Neural progenitor cell (in vitro differentiated cells): ENCODE data around the gene STARD3. TPM values are rescaled to one million over a fixed set of nuclear protein-coding genes. Genes with fewer than 3 reads are reported as not detected.

Experiments
- DNase-seq: peaks from one replicate; pipeline ENCODE4 v3.0.0-alpha.2; 2016; ENCODE audit warnings: low spot score
- H2AFZ ChIP-seq: fragments of 200-600 bp; sonication (generic); replicated peaks from 2 replicates; pipeline ENCODE4 v1.6.1; 2016; ENCODE audit warnings: antibody characterized with exemption
- H3F3A ChIP-seq: fragments of 200-600 bp; sonication (generic); 2 replicates; pipeline ENCODE4 v1.6.1; 2016; ENCODE audit warnings: antibody characterized with exemption, low read depth
- H3K27ac ChIP-seq: fragments of 200-600 bp; sonication (generic); 2 replicates; pipeline ENCODE4 v1.5.1; 2016; ENCODE audit warnings: mild to moderate bottlenecking
- H3K27me3 ChIP-seq: fragments of 200-600 bp; sonication (generic); 2 replicates; pipeline ENCODE4 v1.6.1; 2016; ENCODE audit warnings: mild to moderate bottlenecking, moderate library complexity
- H3K36me3 ChIP-seq: fragments of 200-600 bp; sonication (generic); 2 replicates; pipeline ENCODE4 v1.5.1; 2016
- H3K4me1 ChIP-seq: fragments of 200-600 bp; sonication (generic); 2 replicates; pipeline ENCODE4 v1.6.1; 2016; ENCODE audit warnings: mixed run types
- H3K4me2 ChIP-seq: fragments of 200-600 bp; sonication (generic); 2 replicates; pipeline ENCODE4 v1.6.1; 2016
- H3K4me3 ChIP-seq: fragments of 200-600 bp; sonication (generic); 2 replicates; pipeline ENCODE4 v1.5.1; 2016
- H3K79me2 ChIP-seq: fragments of 200-600 bp; sonication (generic); 2 replicates; pipeline ENCODE4 v1.6.1; 2016; ENCODE audit warnings: low read depth
- H3K9ac ChIP-seq: fragments of 200-600 bp; sonication (generic); 2 replicates; pipeline ENCODE4 v1.6.1; 2016
- H3K9me3 ChIP-seq: fragments of 200-600 bp; sonication (generic); 2 replicates; pipeline ENCODE4 v1.5.1; 2016; ENCODE audit warnings: low read depth
- H4K20me1 ChIP-seq: fragments of 200-600 bp; sonication (generic); 2 replicates; pipeline ENCODE4 v1.6.1; 2016; ENCODE audit warnings: low read depth
- H3K27ac Mint-ChIP-seq: 3 replicates; pipeline ENCODE4 v1.8.0; 2021; ENCODE audit warnings: mixed read lengths
- H3K27me3 Mint-ChIP-seq: 2 replicates; pipeline ENCODE4 v1.8.0; 2022; ENCODE audit warnings: low read depth, mild to moderate bottlenecking, inconsistent platforms, moderate library complexity, mixed read lengths; ENCODE audit not compliant: insufficient read depth
- H3K36me3 Mint-ChIP-seq: 3 replicates; pipeline ENCODE4 v1.8.0; 2021; ENCODE audit warnings: mixed read lengths
- H3K4me1 Mint-ChIP-seq: 3 replicates; pipeline ENCODE4 v1.8.0; 2021; ENCODE audit warnings: mixed read lengths
- H3K4me3 Mint-ChIP-seq: 3 replicates; pipeline ENCODE4 v1.8.0; 2021; ENCODE audit warnings: mild to moderate bottlenecking, moderate library complexity, mixed read lengths
- H3K9me3 Mint-ChIP-seq: 3 replicates; pipeline ENCODE4 v1.8.0; 2020; ENCODE audit warnings: mixed read lengths
- CTCF ChIP-seq: fragments of 200-600 bp; sonication (generic); IDR thresholded peaks from 2 replicates; pipeline ENCODE4 v1.5.1; 2017; ENCODE audit warnings: antibody characterized with exemption, mild to moderate bottlenecking
- EZH2 ChIP-seq: fragments of 200-600 bp; sonication (generic); IDR thresholded peaks from 2 replicates; pipeline ENCODE4 v1.6.1; 2017; ENCODE audit warnings: antibody characterized with exemption, mild to moderate bottlenecking, moderate library complexity
- EZH2phosphoT487 ChIP-seq: fragments of 200-600 bp; sonication (generic); IDR thresholded peaks from 2 replicates; pipeline ENCODE4 v1.6.1; 2017; ENCODE audit warnings: antibody characterized with exemption
- total RNA-seq: library from RNA; depleted of rRNA; stranded (reverse); fragments of >200 nt; gene quantifications from 2 replicates; pipeline ENCODE4 v1.2.3, GENCODE V29; 2015; ENCODE audit warnings: low replicate concordance

The STARD3 gene
- total RNA-seq, 1 donor from 2014 or later: 21.5 TPM

- H3K4me1 Mint-ChIP-seq: peaks cover 49% of the 10 kb centered on the region
- Histone ChIP-seq H3K27ac (no peak overlapping the region), H3K9ac (no peak overlapping the region)
These were observed 387 bp upstream of the STARD3 start for GRCh38 chr17:39636587-39636926.

DNA sequence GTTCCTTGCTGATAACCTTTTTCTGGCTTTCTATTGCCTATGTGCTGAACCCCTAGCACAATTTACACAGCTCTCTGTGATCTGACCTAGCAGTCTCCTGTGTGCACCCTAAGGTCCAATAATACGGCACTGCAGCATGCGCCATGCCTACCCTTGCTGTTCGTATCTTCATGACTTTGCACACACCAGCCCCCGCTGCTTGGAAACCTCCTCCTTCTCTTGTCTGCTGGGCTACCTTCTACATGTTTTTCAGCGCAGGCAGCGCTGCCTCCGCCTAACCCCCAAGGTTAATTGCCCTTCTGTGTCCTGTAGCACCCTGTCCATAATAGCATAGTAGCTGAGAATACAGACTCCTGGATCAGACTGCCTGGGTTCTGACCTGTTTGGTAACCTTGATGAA is 1.4 kb downstream of the STARD3 start:
- no peaks in the 10 kb centered on the region for H3K9me3 ChIP-seq
- H3K4me1 ChIP-seq: peaks cover 36% of the 10 kb centered on the region
- no peak overlapping the region for H2AFZ ChIP-seq
- Mint-ChIP-seq H3K4me3 (peak overlapping the region; percentile 90), H3K27me3 (peaks cover 3% of the 10 kb centered on the region), H3K27ac (no peak overlapping the region), H3K9me3 (no peaks in the 10 kb centered on the region), H3K4me1 (peaks cover 52% of the 10 kb centered on the region), H3K36me3 (peaks cover 2% of the 10 kb centered on the region)
- H3K4me3 ChIP-seq: peak overlapping the region; percentile 67
- no peak overlapping the region for H3K27ac ChIP-seq
- peak overlapping the region; percentile 88 for H3K4me2 ChIP-seq
- peaks cover 56% of the 10 kb centered on the region for H4K20me1 ChIP-seq
- no peak for DNase-seq
- H3K79me2 ChIP-seq: peaks cover 51% of the 10 kb centered on the region
- TF ChIP-seq EZH2phosphoT487 (no peak), EZH2 (no peak), CTCF (no peak)
- no peaks in the 10 kb centered on the region for H3K27me3 ChIP-seq
- no peak overlapping the region for H3K9ac ChIP-seq
- H3K36me3 ChIP-seq: no peaks in the 10 kb centered on the region
- peaks cover 21% of the 10 kb centered on the region for H3F3A ChIP-seq

More at GRCh38 chr17:39636587-39636926, 387 bp upstream of the STARD3 start:
- no peaks in the 10 kb centered on the region for H3K36me3 ChIP-seq
- no peaks in the 10 kb centered on the region for H3K9me3 ChIP-seq
- peaks cover 39% of the 10 kb centered on the region for H3K79me2 ChIP-seq
- TF ChIP-seq EZH2phosphoT487: no peak
- TF ChIP-seq EZH2: no peak
- TF ChIP-seq CTCF: no peak
- H3K27me3 Mint-ChIP-seq: peaks cover 7% of the 10 kb centered on the region
- no peak for DNase-seq
- no peaks in the 10 kb centered on the region for H3K27me3 ChIP-seq
- H4K20me1 ChIP-seq: peaks cover 39% of the 10 kb centered on the region
- peak overlapping the region; percentile 67 for H3K4me3 ChIP-seq
- peak overlapping the region; percentile 46 for H3K27ac Mint-ChIP-seq
- peaks cover 21% of the 10 kb centered on the region for H3F3A ChIP-seq
- no peaks in the 10 kb centered on the region for H3K36me3 Mint-ChIP-seq
- peak overlapping the region; percentile 90 for H3K4me3 Mint-ChIP-seq
- H3K4me1 ChIP-seq: peaks cover 36% of the 10 kb centered on the region
- peak overlapping the region; percentile 88 for H3K4me2 ChIP-seq
- H3K9me3 Mint-ChIP-seq: no peaks in the 10 kb centered on the region
- peak overlapping the region; percentile 23 for H2AFZ ChIP-seq

- Mint-ChIP-seq H3K36me3 (peaks cover 2% of the 10 kb centered on the region), H3K27me3 (peaks cover 7% of the 10 kb centered on the region), H3K4me1 (peaks cover 54% of the 10 kb centered on the region), H3K9me3 (no peaks in the 10 kb centered on the region), H3K27ac (no peak overlapping the region), H3K4me3 (peak overlapping the region; percentile 71)
- H3K9me3 ChIP-seq: no peaks in the 10 kb centered on the region
- peaks cover 21% of the 10 kb centered on the region for H3F3A ChIP-seq
- H3K27ac ChIP-seq: no peak overlapping the region
- no peak overlapping the region for H3K4me2 ChIP-seq
- H4K20me1 ChIP-seq: peaks cover 62% of the 10 kb centered on the region
- peaks cover 36% of the 10 kb centered on the region for H3K4me1 ChIP-seq
- TF ChIP-seq CTCF (no peak), EZH2 (no peak), EZH2phosphoT487 (no peak)
- no peak overlapping the region for H3K9ac ChIP-seq
- H3K36me3 ChIP-seq: no peaks in the 10 kb centered on the region
- no peak for DNase-seq
- H3K4me3 ChIP-seq: no peak overlapping the region
- H2AFZ ChIP-seq: no peak overlapping the region
- H3K27me3 ChIP-seq: no peaks in the 10 kb centered on the region
- peaks cover 58% of the 10 kb centered on the region for H3K79me2 ChIP-seq
These were observed 2.1 kb downstream of the STARD3 start for GRCh38 chr17:39639043-39639442.
